CD4-positive, alpha-beta T cell treated with Interleukin-21 for 1 hour (primary cell): Measurements from ENCODE around the gene GPX1.

Source experiments
- DNase-seq: peaks from one replicate; pipeline ENCODE4 v3.0.0-alpha.2; 2020

The GPX1 gene

DNA sequence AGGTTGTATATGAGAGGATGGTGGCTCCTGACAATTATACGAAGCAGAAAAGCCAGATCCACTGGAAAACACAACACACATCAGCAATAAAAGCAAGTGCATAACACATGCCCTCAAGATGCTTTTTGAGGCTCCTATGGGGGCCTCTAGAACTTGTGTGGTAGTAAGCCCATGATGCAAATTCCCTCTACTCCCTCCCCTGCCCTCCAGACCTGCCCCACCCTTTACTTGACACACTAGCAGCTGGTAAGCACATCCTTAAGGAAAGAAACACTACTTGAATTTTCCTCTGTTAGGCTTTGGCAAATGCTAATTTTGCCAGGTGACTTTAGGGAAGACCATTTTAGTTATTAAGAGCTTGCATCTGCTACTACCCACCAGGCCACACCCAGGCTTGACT lies 47.5 kb downstream of the GPX1 start:
- DNase-seq = no peak
